Mesenchymal stem cell (in vitro differentiated cells and primary cell): ENCODE results near the gene SETD1B. TPM values are rescaled to one million over a fixed set of nuclear protein-coding genes. Genes with fewer than 3 reads are reported as not detected.
"Not testable (repeated sequence)": the region's sequence is repeated elsewhere in the genome, so short reads cannot be mapped to it uniquely, and the experiment has no call there.

Experiments used
- DNase-seq: peaks from one replicate; pipeline ENCODE4 v3.0.0-alpha.2; 2013
- H2AFZ ChIP-seq: one replicate; pipeline ENCODE4 v1.6.1; 2013; ENCODE audit warnings: low read depth, mild to moderate bottlenecking, control low read depth, inconsistent platforms, low read length, moderate library complexity
- H2AK5ac ChIP-seq: 2 replicates; pipeline ENCODE4 v1.6.1; 2013; ENCODE audit warnings: low read length, moderate library complexity, mild to moderate bottlenecking, inconsistent platforms; ENCODE audit not compliant: severe bottlenecking
- H2BK120ac ChIP-seq: one replicate; pipeline ENCODE4 v1.6.1; 2013; ENCODE audit warnings: low read depth, mild to moderate bottlenecking, inconsistent platforms, low read length, moderate library complexity
- H2BK12ac ChIP-seq, 2 experiments: one replicate each; pipeline ENCODE4 v1.6.1; 2013; ENCODE audit warnings: inconsistent platforms in 2 of 2, low read length in 2 of 2, mild to moderate bottlenecking in 2 of 2, moderate library complexity in 2 of 2, control low read depth in 1 of 2
- H2BK15ac ChIP-seq: one replicate; pipeline ENCODE4 v1.6.1; 2013; ENCODE audit warnings: mild to moderate bottlenecking, low read depth, inconsistent platforms; ENCODE audit not compliant: poor library complexity, severe bottlenecking
- H2BK5ac ChIP-seq: 2 replicates; pipeline ENCODE4 v1.6.1; 2013; ENCODE audit warnings: low read depth, mild to moderate bottlenecking, low read length, control low read depth, inconsistent platforms; ENCODE audit not compliant: poor library complexity, severe bottlenecking
- H3K14ac ChIP-seq, 2 experiments: one replicate each; pipeline ENCODE4 v1.6.1; 2013; ENCODE audit warnings: inconsistent platforms in 2 of 2, low read length in 2 of 2, control low read depth in 1 of 2, mild to moderate bottlenecking in 1 of 2, moderate library complexity in 1 of 2
- H3K18ac ChIP-seq, 2 experiments: one replicate each; pipeline ENCODE4 v1.6.1; 2013; ENCODE audit warnings: inconsistent platforms in 2 of 2, low read length in 2 of 2, control low read depth in 1 of 2, low read depth in 1 of 2, mild to moderate bottlenecking in 1 of 2
- H3K23ac ChIP-seq, 2 experiments: one replicate each; pipeline ENCODE4 v1.6.1; 2013; ENCODE audit warnings: inconsistent platforms in 2 of 2, low read length in 2 of 2, mild to moderate bottlenecking in 2 of 2, moderate library complexity in 2 of 2, control low read depth in 1 of 2
- H3K27ac ChIP-seq: 2 replicates; pipeline ENCODE4 v1.5.1; 2013; ENCODE audit warnings: mild to moderate bottlenecking, moderate library complexity, low read length, control low read depth, inconsistent platforms; ENCODE audit not compliant: poor library complexity, severe bottlenecking
- H3K27me3 ChIP-seq, 2 experiments: 2 replicates each; pipeline versions ENCODE4 v1.6.1 to v1.7.0; 2013; ENCODE audit warnings: low read length in 2 of 2, mild to moderate bottlenecking in 2 of 2, moderate library complexity in 2 of 2, control low read depth in 1 of 2, inconsistent platforms in 1 of 2; ENCODE audit not compliant: control insufficient read depth in 1 of 2, insufficient read depth in 1 of 2
- H3K36me3 ChIP-seq, 2 experiments: 2 replicates each; pipeline versions ENCODE4 v1.6.1 to v1.7.0; 2013; ENCODE audit warnings: low read length in 2 of 2, control low read depth in 1 of 2, inconsistent platforms in 1 of 2, low read depth in 1 of 2, mild to moderate bottlenecking in 1 of 2; ENCODE audit not compliant: insufficient read depth in 2 of 2, control insufficient read depth in 1 of 2
- H3K4ac ChIP-seq, 2 experiments: one replicate each; pipeline ENCODE4 v1.6.1; 2013; ENCODE audit warnings: inconsistent platforms in 2 of 2, low read length in 2 of 2, mild to moderate bottlenecking in 2 of 2, moderate library complexity in 2 of 2, control low read depth in 1 of 2, low read depth in 1 of 2
- H3K4me1 ChIP-seq: 2 replicates; pipeline ENCODE4 v1.6.1; 2013; ENCODE audit warnings: low read depth, low read length, control low read depth; ENCODE audit not compliant: control insufficient read depth, insufficient read depth
- H3K4me2 ChIP-seq: 2 replicates; pipeline ENCODE4 v1.6.1; 2013; ENCODE audit warnings: low read length, mild to moderate bottlenecking, inconsistent platforms; ENCODE audit not compliant: poor library complexity, severe bottlenecking
- H3K4me3 ChIP-seq, 2 experiments: 2 replicates each; pipeline versions ENCODE4 v1.5.1 to v1.7.0; 2013; ENCODE audit warnings: low read length in 2 of 2, mild to moderate bottlenecking in 2 of 2, control low read depth in 1 of 2, low read depth in 1 of 2; ENCODE audit not compliant: insufficient read depth in 1 of 2
- H3K79me1 ChIP-seq: replicated peaks from 2 replicates; pipeline ENCODE4 v1.6.1; 2013; ENCODE audit warnings: mild to moderate bottlenecking, control low read depth, low read length, inconsistent platforms; ENCODE audit not compliant: poor library complexity, severe bottlenecking
- H3K9ac ChIP-seq: 2 replicates; pipeline ENCODE4 v1.7.0; 2013; ENCODE audit warnings: mild to moderate bottlenecking, low read length, moderate library complexity
- H3K9me3 ChIP-seq: 2 replicates; pipeline ENCODE4 v1.7.0; 2013; ENCODE audit warnings: mild to moderate bottlenecking, low read length; ENCODE audit not compliant: control insufficient read depth
- H4K8ac ChIP-seq: one replicate; pipeline ENCODE4 v1.6.1; 2013; ENCODE audit warnings: inconsistent platforms, mild to moderate bottlenecking, low read length, moderate library complexity
- H4K91ac ChIP-seq: one replicate; pipeline ENCODE4 v1.6.1; 2013; ENCODE audit warnings: mild to moderate bottlenecking, low read length, inconsistent platforms
- WGBS: methylation state at CpG from one replicate; pipeline ENCODE4 v1.1.7; 2013; ENCODE audit warnings: mixed read lengths; 5-methylcytosine and 5-hydroxymethylcytosine counted together
- polyA plus RNA-seq, 2 experiments: library from polyadenylated mRNA; stranded (reverse); fragments of 200-250 nt; gene quantifications; one replicate each; pipeline ENCODE4 v1.2.3, GENCODE V29; 2013

Gene SETD1B
- polyA plus RNA-seq (2013, experiment 1 of 2): 10.4 TPM
- 9.3 TPM for polyA plus RNA-seq (2013, experiment 2 of 2)

- Histone ChIP-seq H3K18ac (peak within 1 kb of the TSS; percentile 95), H3K4me1 (peaks cover 23% of the 10 kb centered on the region), H4K8ac (peak within 1 kb of the TSS; percentile 96), H3K23ac (peak within 1 kb of the TSS in 1 of 2 experiments; percentile 92), H3K4me2 (peak within 1 kb of the TSS; percentile 99), H2BK120ac (peak within 1 kb of the TSS; percentile 96), H3K27me3 (no peaks in the 10 kb centered on the region), H3K9me3 (no peaks in the 10 kb centered on the region), H2BK15ac (peak within 1 kb of the TSS; percentile 78), H4K91ac (peak within 1 kb of the TSS; percentile 93), H3K27ac (peak within 1 kb of the TSS; percentile 99), H3K4ac (peak within 1 kb of the TSS; percentile 90 to 91), H2AK5ac (no peak within 1 kb of the TSS), H3K4me3 (peak within 1 kb of the TSS; percentile 79 to 85), H3K14ac (peak within 1 kb of the TSS; percentile 74 to 98), H3K36me3 (peaks cover 20 to 28% of the 10 kb centered on the region in 2 experiments), H2BK5ac (peak within 1 kb of the TSS; percentile 88), H2AFZ (no peak within 1 kb of the TSS), H3K9ac (peak within 1 kb of the TSS; percentile 99), H3K79me1 (peaks cover 8% of the 10 kb centered on the region), H2BK12ac (peak within 1 kb of the TSS in 1 of 2 experiments; percentile 65)
- peak; percentile 67 for DNase-seq
- 1% methylated on average over 27 of the region's 74 CpGs for WGBS
Measured at GRCh38 chr12:121803861-121804416, at the start of gene SETD1B. Gene SETD1B, plus strand, starts transcription at chr12:121804009. Its CDS starts 729 bp downstream, at chr12:121804738.

DNA sequence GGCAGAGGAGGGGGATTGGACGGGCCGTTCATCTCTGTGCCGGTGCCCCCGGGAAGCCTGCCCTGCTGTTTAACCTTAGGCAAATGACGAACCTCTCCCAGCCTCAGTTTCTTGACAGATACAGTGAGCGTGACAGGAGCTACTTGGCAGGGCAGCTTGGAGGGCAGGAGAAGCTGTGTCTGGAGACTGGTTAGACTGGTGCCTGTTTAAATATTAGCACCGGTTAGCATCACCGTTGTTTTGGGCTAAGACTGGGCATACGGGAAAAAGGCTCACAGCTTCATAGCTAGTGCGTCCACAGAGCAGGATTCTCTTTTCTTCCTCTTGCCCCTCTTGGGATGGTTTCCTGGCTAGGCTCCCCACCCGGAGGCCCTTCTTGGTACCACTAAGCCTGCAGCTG is 49.0 kb upstream of the SETD1B start:
- Histone ChIP-seq H3K79me1 (peaks cover 7% of the 10 kb centered on the region), H3K23ac (no peak overlapping the region)
- 97% methylated on average over 11 of the region's 11 CpGs for WGBS

DNA sequence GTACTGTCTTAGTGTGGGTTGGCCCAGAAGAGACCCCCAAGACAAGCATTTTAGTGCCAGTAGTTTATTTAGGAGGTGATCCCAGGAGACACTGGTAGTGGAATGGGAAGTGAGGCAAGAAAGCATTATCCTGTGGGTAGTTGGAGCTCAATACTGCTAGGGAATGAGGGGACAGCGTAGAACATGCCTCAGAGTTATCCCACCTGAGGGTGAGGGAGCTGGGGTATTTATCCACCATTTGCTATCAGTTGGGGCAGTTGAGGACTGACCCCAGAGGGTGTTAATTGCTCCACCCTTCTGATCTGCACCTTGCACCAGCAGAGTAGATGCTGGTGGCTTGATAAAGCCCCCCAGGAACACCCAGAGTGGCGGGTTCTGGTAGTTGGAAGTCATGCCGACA is 48.2 kb upstream of the SETD1B start:
- Histone ChIP-seq H3K79me1 (peaks cover 2% of the 10 kb centered on the region), H2AK5ac (no peak overlapping the region), H3K23ac (no peak overlapping the region), H3K9ac (no peak overlapping the region), H4K91ac (no peak overlapping the region), H3K4me2 (no peak overlapping the region), H3K36me3 (peaks cover 21 to 57% of the 10 kb centered on the region in 2 experiments), H3K18ac (no peak overlapping the region), H3K14ac (no peak overlapping the region), H3K27me3 (no peaks in the 10 kb centered on the region), H2BK12ac (no peak overlapping the region), H2BK120ac (no peak overlapping the region), H3K4me3 (no peak overlapping the region), H3K4ac (no peak overlapping the region), H3K9me3 (no peaks in the 10 kb centered on the region), H2BK5ac (no peak overlapping the region), H3K27ac (no peak overlapping the region), H2BK15ac (no peak overlapping the region), H2AFZ (no peak overlapping the region), H3K4me1 (peaks cover 3% of the 10 kb centered on the region), H4K8ac (no peak overlapping the region)
- 100% methylated on average over 3 of the region's 3 CpGs for WGBS
- DNase-seq: no peak

More for the DNA sequence above, 49.0 kb upstream of the SETD1B start:
- H2AK5ac ChIP-seq: no peak overlapping the region
- H2BK12ac ChIP-seq: no peak overlapping the region
- no peak overlapping the region for H4K91ac ChIP-seq
- no peak overlapping the region for H2AFZ ChIP-seq
- no peak overlapping the region for H2BK120ac ChIP-seq
- H3K14ac ChIP-seq: no peak overlapping the region
- H3K27ac ChIP-seq: no peak overlapping the region
- H3K27me3 ChIP-seq: no peaks in the 10 kb centered on the region
- H3K9me3 ChIP-seq: no peaks in the 10 kb centered on the region
- H3K18ac ChIP-seq: no peak overlapping the region
- H3K4me1 ChIP-seq: peaks cover 5% of the 10 kb centered on the region
- no peak for DNase-seq
- H3K4me2 ChIP-seq: no peak overlapping the region
- no peak overlapping the region for H2BK15ac ChIP-seq
- H4K8ac ChIP-seq: no peak overlapping the region
- H3K9ac ChIP-seq: no peak overlapping the region
- no peak overlapping the region for H3K4me3 ChIP-seq
- no peak overlapping the region for H3K4ac ChIP-seq
- no peak overlapping the region for H2BK5ac ChIP-seq
- H3K36me3 ChIP-seq: peaks cover 28 to 64% of the 10 kb centered on the region in 2 experiments

DNA sequence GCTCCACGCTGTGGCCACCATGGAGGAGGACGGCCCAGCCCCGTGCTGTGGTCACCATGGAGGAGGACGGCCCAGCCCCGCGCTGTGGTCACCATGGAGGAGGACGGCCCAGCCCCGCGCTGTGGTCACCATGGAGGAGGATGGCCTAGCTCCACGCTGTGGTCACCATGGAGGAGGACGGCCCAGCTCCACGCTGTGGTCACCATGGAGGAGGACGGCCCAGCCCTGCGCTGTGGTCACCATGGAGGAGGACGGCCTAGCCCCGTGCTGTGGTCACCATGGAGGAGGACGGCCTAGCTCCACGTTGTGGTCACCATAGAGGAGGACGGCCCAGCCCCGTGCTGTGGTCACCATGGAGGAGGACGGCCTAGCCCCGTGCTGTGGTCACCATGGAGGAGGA is 45.3 kb upstream of the SETD1B start:
- 97% methylated on average over 22 of the region's 22 CpGs for WGBS
- not testable (repeated sequence) for H2BK5ac ChIP-seq, H4K8ac ChIP-seq, DNase-seq, H2BK15ac ChIP-seq, H2BK12ac ChIP-seq, H3K27me3 ChIP-seq, H3K14ac ChIP-seq, H3K27ac ChIP-seq, H3K4me3 ChIP-seq, H3K18ac ChIP-seq, H3K9me3 ChIP-seq, H3K4ac ChIP-seq, H2BK120ac ChIP-seq, H2AK5ac ChIP-seq, H3K9ac ChIP-seq, H3K23ac ChIP-seq, H4K91ac ChIP-seq, H3K79me1 ChIP-seq, H3K4me2 ChIP-seq, H2AFZ ChIP-seq
- peaks cover 18% of the 10 kb centered on the region for H3K4me1 ChIP-seq
- H3K36me3 ChIP-seq: peaks cover 12 to 36% of the 10 kb centered on the region in 2 experiments
